SK-N-SH (cell line): Measurements from ENCODE around the gene ADIG. TPM values are rescaled to one million over a fixed set of nuclear protein-coding genes. Genes with fewer than 3 reads are reported as not detected.

Experiments
- CTCF ChIA-PET: fragments of 300-600, 350-600 bp; formaldehyde crosslinking; extraction: SDS; loops from one replicate; lab custom pipeline; 2021; lab: Yijun Ruan, JAX
- POLR2A ChIA-PET: fragments of 350-600 bp; sonication (Branson Sonifier 250); formaldehyde crosslinking; extraction: SDS; loops from one replicate; lab custom pipeline; 2020; ENCODE audit warnings: antibody characterized with exemption, inconsistent platforms; lab: Yijun Ruan, JAX
- DNase-seq: peaks from one replicate; pipeline ENCODE4 v3.0.0; 2012
- H2AFZ ChIP-seq: fragments of 200-600 bp; sonication (generic); 2 replicates; pipeline ENCODE4 v1.8.1; 2016; ENCODE audit warnings: antibody characterized with exemption, mild to moderate bottlenecking, low read depth
- H3F3A ChIP-seq: fragments of 200-600 bp; sonication (generic); replicated peaks from 2 replicates; pipeline ENCODE3; 2016; ENCODE audit warnings: antibody characterized with exemption, mild to moderate bottlenecking; ENCODE audit not compliant: insufficient read depth
- H3K27ac ChIP-seq, 2 experiments: fragments of 200-500 bp in 1 of 2; fragments of 200-600 bp in 1 of 2; sonication (Bioruptor generic) in 1 of 2; sonication (generic), shearing (Covaris generic) in 1 of 2; 2 replicates each; pipeline versions ENCODE4 v1.5.1 to v1.6.1; 2014 to 2016; ENCODE audit warnings: low read depth in 2 of 2, inconsistent platforms in 1 of 2, low read length in 1 of 2, mild to moderate bottlenecking in 1 of 2, mixed read lengths in 1 of 2
- H3K27me3 ChIP-seq: fragments of 200-600 bp; sonication (generic), shearing (Covaris generic); 2 replicates; pipeline ENCODE4 v1.6.1; 2016; ENCODE audit warnings: mixed run types; ENCODE audit not compliant: insufficient read depth
- H3K36me3 ChIP-seq, 2 experiments: fragments of 200-500 bp in 1 of 2; fragments of 200-600 bp in 1 of 2; sonication (Bioruptor generic) in 1 of 2; sonication (generic) in 1 of 2; replicated peaks in 1 of 2; 2 replicates each; pipeline versions ENCODE3 to v1.5.1; 2014 to 2016; ENCODE audit warnings: low read length in 1 of 2, mild to moderate bottlenecking in 1 of 2; ENCODE audit not compliant: insufficient read depth in 2 of 2, control insufficient read depth in 1 of 2
- H3K4me1 ChIP-seq, 2 experiments: fragments of 200-500 bp in 1 of 2; fragments of 200-600 bp in 1 of 2; sonication (Bioruptor generic) in 1 of 2; sonication (generic), shearing (Covaris generic) in 1 of 2; 2 replicates each; pipeline versions ENCODE4 v1.5.1 to v1.6.1; 2014 to 2016; ENCODE audit warnings: low read depth in 1 of 2, low read length in 1 of 2, mixed run types in 1 of 2; ENCODE audit not compliant: insufficient read depth in 2 of 2, control insufficient read depth in 1 of 2
- H3K4me2 ChIP-seq: fragments of 200-600 bp; sonication (generic), shearing (Covaris generic); 2 replicates; pipeline ENCODE4 v1.6.1; 2017; ENCODE audit warnings: mixed run types
- H3K4me3 ChIP-seq, 2 experiments: fragments of 200-500 bp in 1 of 2; fragments of 200-600 bp in 1 of 2; sonication (Bioruptor generic) in 1 of 2; sonication (generic), shearing (Covaris generic) in 1 of 2; 2 replicates each; pipeline versions ENCODE4 v1.5.1 to v1.8.1; 2014 to 2016; ENCODE audit warnings: low read depth in 2 of 2, inconsistent platforms in 1 of 2, low read length in 1 of 2, mild to moderate bottlenecking in 1 of 2, mixed read lengths in 1 of 2, moderate library complexity in 1 of 2
- H3K79me2 ChIP-seq: fragments of 200-600 bp; sonication (generic); 2 replicates; pipeline ENCODE4 v1.8.1; 2017; ENCODE audit warnings: mild to moderate bottlenecking; ENCODE audit not compliant: insufficient read depth
- H3K9ac ChIP-seq: fragments of 200-600 bp; sonication (generic); 2 replicates; pipeline ENCODE4 v1.6.1; 2017; ENCODE audit warnings: mixed run types
- H3K9me2 ChIP-seq: fragments of 200-600 bp; sonication (generic); 2 replicates; pipeline ENCODE4 v1.6.1; 2017; ENCODE audit warnings: mixed run types
- H3K9me3 ChIP-seq: fragments of 200-600 bp; sonication (generic); 2 replicates; pipeline ENCODE4 v1.6.1; 2017; ENCODE audit warnings: mixed run types, mild to moderate bottlenecking, moderate library complexity
- H4K20me1 ChIP-seq: fragments of 200-600 bp; sonication (generic); 2 replicates; pipeline ENCODE4 v1.6.1; 2017; ENCODE audit warnings: mild to moderate bottlenecking, mixed run types; ENCODE audit not compliant: insufficient read depth
- EZH2phosphoT487 ChIP-seq: fragments of 200-600 bp; sonication (generic); IDR thresholded peaks from 2 replicates; pipeline ENCODE4 v1.6.1; 2017; ENCODE audit warnings: low read depth, mixed run types, mild to moderate bottlenecking, antibody characterized with exemption, moderate library complexity, borderline replicate concordance
- FOXJ3 ChIP-seq: sonication (generic); formaldehyde crosslinking; IDR thresholded peaks from 2 replicates; pipeline ENCODE4 v1.5.1; 2020; ENCODE audit warnings: mild to moderate bottlenecking, missing genetic modification reagents
- MXI1 ChIP-seq: IDR thresholded peaks from 2 replicates; pipeline ENCODE4 v1.6.1; 2012; ENCODE audit warnings: mild to moderate bottlenecking, low read depth, low read length, improper control_type of control experiment
- POLR2AphosphoS5 ChIP-seq: IDR thresholded peaks from 2 replicates; pipeline ENCODE4 v1.6.1; 2012; ENCODE audit warnings: low read depth, low read length
- RXRA ChIP-seq: IDR thresholded peaks from 2 replicates; pipeline ENCODE4 v1.4.0; 2012; ENCODE audit warnings: low read depth, mild to moderate bottlenecking, borderline replicate concordance
- SIN3A ChIP-seq: IDR thresholded peaks from 2 replicates; pipeline ENCODE4 v1.6.1; 2012; ENCODE audit warnings: low read depth, mild to moderate bottlenecking, low read length, moderate library complexity, borderline replicate concordance
- SMC3 ChIP-seq: IDR thresholded peaks from 2 replicates; pipeline ENCODE4 v1.6.1; 2012; ENCODE audit warnings: low read depth, low read length, improper control_type of control experiment
- TAF1 ChIP-seq: IDR thresholded peaks from 2 replicates; pipeline ENCODE4 v1.6.1; 2012; ENCODE audit warnings: low read depth, mild to moderate bottlenecking, low read length, moderate library complexity, borderline replicate concordance
- TEAD4 ChIP-seq: IDR thresholded peaks from 2 replicates; pipeline ENCODE4 v1.4.0; 2012; ENCODE audit warnings: mild to moderate bottlenecking, borderline replicate concordance; ENCODE audit not compliant: insufficient read depth
- WGBS: methylation state at CpG from one replicate; pipeline ENCODE4 v1.1.6; 2017; ENCODE audit warnings: low lambda C conversion rate; 5-methylcytosine and 5-hydroxymethylcytosine counted together
- polyA plus RNA-seq, 3 experiments: library from polyadenylated mRNA; depleted of rRNA; stranded (reverse); fragments of >200 nt; gene quantifications; 2 replicates each; pipeline ENCODE4 v1.2.3, GENCODE V29; 2012
- TF ChIP-seq, protein P1 (sequence below): fragments of 150-350 bp; IDR thresholded peaks from 2 replicates; pipeline ENCODE4 v1.6.1; 2017; ENCODE audit warnings: antibody characterized with exemption, low read length, low read depth, borderline replicate concordance
- TF ChIP-seq, protein P2 (sequence below): IDR thresholded peaks from 2 replicates; pipeline ENCODE4; 2012
- TF ChIP-seq, protein P3 (sequence below): fragments of 150-350 bp; IDR thresholded peaks from 2 replicates; pipeline ENCODE4 v1.6.1; 2016; ENCODE audit warnings: mild to moderate bottlenecking, low read depth, low read length
- TF ChIP-seq, protein P4 (sequence below): IDR thresholded peaks from 2 replicates; pipeline ENCODE4 v1.6.1; 2012; ENCODE audit warnings: mild to moderate bottlenecking, low read depth, low read length, moderate library complexity
- TF ChIP-seq, protein P5 (sequence below): fragments of 200-600 bp; sonication (generic); IDR thresholded peaks from 2 replicates; pipeline ENCODE4 v1.6.1; 2017; ENCODE audit warnings: antibody characterized with exemption, mild to moderate bottlenecking, moderate library complexity

Gene ADIG
- polyA plus RNA-seq, 1 of the 3 experiments (the other 2 are of a cell fraction), result not detected

DNA sequence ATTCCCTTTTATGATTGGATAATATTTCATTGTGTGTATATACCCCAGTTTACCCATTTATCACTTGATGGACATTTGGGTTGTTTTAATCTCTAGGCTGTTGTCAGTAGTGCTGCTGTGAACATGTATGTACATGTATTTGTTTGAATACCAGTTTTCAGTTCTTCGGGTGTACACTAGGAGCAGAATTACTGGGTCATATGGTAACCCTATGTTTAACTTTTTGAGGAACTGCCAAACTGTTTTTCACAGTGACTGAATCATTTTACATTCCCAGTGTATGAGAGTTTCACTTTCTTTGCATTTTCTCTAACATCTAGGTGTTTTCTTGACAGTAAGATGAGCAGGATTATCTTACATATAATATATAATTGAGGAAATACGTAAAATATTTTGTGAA is 44.7 kb upstream of the ADIG start:
- no peaks in the 10 kb centered on the region for H3K9me2 ChIP-seq
- no peak overlapping the region for H3K4me3 ChIP-seq
- H3K36me3 ChIP-seq, result peaks cover 83 to 86% of the 10 kb centered on the region in 2 experiments
- no peak overlapping the region for H3K4me2 ChIP-seq
- H3F3A ChIP-seq, result peaks cover 6% of the 10 kb centered on the region
- TF ChIP-seq, protein P1, sequence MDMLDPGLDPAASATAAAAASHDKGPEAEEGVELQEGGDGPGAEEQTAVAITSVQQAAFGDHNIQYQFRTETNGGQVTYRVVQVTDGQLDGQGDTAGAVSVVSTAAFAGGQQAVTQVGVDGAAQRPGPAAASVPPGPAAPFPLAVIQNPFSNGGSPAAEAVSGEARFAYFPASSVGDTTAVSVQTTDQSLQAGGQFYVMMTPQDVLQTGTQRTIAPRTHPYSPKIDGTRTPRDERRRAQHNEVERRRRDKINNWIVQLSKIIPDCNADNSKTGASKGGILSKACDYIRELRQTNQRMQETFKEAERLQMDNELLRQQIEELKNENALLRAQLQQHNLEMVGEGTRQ, result no peak
- TF ChIP-seq POLR2AphosphoS5 (no peak), TEAD4 (no peak), EZH2phosphoT487 (no peak), SIN3A (no peak), SMC3 (no peak), RXRA (no peak), FOXJ3 (CRISPR knock-in tag) (no peak), MXI1 (no peak), TAF1 (no peak)
- TF ChIP-seq, protein P2, sequence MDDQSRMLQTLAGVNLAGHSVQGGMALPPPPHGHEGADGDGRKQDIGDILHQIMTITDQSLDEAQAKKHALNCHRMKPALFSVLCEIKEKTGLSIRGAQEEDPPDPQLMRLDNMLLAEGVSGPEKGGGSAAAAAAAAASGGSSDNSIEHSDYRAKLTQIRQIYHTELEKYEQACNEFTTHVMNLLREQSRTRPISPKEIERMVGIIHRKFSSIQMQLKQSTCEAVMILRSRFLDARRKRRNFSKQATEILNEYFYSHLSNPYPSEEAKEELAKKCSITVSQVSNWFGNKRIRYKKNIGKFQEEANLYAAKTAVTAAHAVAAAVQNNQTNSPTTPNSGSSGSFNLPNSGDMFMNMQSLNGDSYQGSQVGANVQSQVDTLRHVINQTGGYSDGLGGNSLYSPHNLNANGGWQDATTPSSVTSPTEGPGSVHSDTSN, result no peak
- TF ChIP-seq, protein P3, sequence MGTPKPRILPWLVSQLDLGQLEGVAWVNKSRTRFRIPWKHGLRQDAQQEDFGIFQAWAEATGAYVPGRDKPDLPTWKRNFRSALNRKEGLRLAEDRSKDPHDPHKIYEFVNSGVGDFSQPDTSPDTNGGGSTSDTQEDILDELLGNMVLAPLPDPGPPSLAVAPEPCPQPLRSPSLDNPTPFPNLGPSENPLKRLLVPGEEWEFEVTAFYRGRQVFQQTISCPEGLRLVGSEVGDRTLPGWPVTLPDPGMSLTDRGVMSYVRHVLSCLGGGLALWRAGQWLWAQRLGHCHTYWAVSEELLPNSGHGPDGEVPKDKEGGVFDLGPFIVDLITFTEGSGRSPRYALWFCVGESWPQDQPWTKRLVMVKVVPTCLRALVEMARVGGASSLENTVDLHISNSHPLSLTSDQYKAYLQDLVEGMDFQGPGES, result no peak
- TF ChIP-seq, protein P4, sequence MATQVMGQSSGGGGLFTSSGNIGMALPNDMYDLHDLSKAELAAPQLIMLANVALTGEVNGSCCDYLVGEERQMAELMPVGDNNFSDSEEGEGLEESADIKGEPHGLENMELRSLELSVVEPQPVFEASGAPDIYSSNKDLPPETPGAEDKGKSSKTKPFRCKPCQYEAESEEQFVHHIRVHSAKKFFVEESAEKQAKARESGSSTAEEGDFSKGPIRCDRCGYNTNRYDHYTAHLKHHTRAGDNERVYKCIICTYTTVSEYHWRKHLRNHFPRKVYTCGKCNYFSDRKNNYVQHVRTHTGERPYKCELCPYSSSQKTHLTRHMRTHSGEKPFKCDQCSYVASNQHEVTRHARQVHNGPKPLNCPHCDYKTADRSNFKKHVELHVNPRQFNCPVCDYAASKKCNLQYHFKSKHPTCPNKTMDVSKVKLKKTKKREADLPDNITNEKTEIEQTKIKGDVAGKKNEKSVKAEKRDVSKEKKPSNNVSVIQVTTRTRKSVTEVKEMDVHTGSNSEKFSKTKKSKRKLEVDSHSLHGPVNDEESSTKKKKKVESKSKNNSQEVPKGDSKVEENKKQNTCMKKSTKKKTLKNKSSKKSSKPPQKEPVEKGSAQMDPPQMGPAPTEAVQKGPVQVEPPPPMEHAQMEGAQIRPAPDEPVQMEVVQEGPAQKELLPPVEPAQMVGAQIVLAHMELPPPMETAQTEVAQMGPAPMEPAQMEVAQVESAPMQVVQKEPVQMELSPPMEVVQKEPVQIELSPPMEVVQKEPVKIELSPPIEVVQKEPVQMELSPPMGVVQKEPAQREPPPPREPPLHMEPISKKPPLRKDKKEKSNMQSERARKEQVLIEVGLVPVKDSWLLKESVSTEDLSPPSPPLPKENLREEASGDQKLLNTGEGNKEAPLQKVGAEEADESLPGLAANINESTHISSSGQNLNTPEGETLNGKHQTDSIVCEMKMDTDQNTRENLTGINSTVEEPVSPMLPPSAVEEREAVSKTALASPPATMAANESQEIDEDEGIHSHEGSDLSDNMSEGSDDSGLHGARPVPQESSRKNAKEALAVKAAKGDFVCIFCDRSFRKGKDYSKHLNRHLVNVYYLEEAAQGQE, result no peak
- TF ChIP-seq, protein P5, sequence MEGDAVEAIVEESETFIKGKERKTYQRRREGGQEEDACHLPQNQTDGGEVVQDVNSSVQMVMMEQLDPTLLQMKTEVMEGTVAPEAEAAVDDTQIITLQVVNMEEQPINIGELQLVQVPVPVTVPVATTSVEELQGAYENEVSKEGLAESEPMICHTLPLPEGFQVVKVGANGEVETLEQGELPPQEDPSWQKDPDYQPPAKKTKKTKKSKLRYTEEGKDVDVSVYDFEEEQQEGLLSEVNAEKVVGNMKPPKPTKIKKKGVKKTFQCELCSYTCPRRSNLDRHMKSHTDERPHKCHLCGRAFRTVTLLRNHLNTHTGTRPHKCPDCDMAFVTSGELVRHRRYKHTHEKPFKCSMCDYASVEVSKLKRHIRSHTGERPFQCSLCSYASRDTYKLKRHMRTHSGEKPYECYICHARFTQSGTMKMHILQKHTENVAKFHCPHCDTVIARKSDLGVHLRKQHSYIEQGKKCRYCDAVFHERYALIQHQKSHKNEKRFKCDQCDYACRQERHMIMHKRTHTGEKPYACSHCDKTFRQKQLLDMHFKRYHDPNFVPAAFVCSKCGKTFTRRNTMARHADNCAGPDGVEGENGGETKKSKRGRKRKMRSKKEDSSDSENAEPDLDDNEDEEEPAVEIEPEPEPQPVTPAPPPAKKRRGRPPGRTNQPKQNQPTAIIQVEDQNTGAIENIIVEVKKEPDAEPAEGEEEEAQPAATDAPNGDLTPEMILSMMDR, result no peak
- no peaks in the 10 kb centered on the region for H3K79me2 ChIP-seq
- POLR2A ChIA-PET, result no interaction called here
- CTCF ChIA-PET, result no interaction called here
- no peaks in the 10 kb centered on the region for H3K9me3 ChIP-seq
- WGBS, result 96% methylated on average over 2 of the region's 2 CpGs
- no peaks in the 10 kb centered on the region for H3K4me1 ChIP-seq
- no peak for DNase-seq
- no peak overlapping the region for H3K9ac ChIP-seq
- H3K27me3 ChIP-seq, result no peaks in the 10 kb centered on the region
- H3K27ac ChIP-seq, result no peak overlapping the region
- no peaks in the 10 kb centered on the region for H4K20me1 ChIP-seq
- H2AFZ ChIP-seq, result no peak overlapping the region
